Measurements from ENCODE around the gene CFAP54.
"Not testable (repeated sequence)": the region's sequence is repeated elsewhere in the genome, so short reads cannot be mapped to it uniquely, and the experiment has no call there.

CFAP54 gene

DNA sequence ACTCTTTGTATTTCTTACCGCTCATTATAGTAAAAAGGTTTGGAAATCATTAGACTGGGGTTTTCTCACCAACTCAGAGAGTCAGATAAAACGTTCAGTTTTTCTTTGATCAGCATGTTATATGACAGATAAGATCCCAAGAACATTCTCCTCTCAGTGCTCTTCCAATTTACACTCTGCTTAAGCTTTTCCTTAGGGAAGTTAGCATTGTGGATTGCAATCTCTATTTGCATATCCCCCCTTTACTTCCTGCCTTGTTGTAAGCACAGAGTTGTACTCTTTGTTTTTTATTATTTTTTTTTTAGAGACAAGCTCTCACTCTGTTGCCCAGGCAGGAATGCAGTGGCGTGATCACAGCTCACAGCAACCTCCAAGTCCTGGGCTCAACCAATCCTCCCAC lies 11.4 kb upstream of the CFAP54 start:
- no peak for DNase-seq (ENCODE audit: low read depth)

DNA sequence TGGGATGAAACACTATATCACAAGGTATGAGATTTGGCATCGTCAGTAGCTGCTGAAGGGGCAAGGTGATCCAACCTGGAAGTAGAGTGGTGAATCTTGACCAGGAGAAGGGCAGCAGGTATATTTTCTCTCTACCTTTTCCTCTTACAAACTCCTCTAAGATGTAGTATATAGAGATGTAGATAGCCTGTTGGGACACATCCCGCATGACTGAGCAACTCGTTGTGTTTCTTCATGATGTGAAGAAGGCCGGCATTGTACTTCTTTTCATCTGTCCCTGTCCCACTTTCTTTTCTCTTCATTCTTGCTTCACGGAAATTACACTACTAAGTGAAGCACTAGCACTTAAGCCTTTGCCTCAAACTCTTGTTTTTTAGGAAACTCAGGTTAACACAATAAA lies 7.3 kb upstream of the CFAP54 start:
- DNase-seq (ENCODE audit: low read depth): no peak

DNA sequence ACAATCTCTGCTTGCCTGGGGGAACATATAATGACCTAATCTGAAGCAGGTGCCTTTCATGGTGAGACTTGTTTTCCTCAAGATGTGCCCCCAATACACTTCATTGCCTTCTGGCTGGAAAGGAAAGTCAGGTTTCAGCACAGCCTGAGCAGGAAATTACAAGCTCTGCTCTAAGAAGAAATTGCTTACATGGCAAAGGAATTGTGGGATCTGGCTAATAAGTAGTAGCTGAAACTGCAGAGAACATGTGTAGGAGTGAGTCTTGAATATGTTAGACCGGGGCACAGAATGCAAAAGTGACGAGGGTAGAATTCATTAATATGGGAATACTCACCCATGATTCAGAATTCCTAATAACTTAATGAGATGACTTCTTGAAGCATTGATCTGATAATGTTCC lies 6.3 kb upstream of the CFAP54 start:
- DNase-seq (ENCODE audit: low read depth): no peak

DNA sequence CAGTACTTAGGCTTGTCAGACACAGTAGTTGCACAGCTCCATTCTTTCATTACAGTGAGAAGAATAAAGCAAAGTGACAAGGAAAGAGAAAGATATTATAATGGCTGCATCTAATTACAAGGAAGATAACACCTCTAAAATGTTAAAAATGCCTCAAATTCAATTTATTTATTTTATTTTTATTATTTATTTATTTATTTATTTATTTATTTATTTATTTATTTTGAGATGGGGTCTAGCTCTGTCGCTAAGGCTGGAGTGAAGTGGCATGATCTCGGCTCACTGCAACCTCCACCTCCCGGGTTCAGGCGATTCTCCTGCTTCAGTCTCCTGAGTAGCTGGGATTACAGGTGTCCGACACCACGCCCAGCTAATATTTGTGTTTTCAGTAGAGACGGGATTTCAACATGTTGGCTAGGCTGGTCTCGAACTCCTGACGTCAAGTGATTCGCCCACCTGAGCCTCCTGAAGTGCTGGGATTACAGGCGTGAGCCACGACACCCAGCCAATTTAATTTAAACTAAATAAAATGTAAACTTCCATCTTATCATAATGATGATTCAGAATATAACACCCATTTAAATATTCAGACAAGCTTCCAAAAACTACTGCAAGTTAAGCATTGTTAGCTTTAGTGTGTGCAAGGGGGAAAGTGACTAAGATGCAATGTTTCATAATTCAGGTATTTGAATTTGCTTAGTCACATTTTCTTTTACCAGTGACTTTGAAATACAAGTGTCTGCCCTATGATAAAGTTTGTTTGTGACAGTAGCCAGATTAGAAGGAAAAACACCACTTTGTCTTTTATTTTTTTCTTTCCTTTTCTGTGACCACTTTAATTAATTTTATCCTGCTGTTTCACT lies 2.4 kb upstream of the CFAP54 start:
- no peak for DNase-seq (ENCODE audit: low read depth)

DNA sequence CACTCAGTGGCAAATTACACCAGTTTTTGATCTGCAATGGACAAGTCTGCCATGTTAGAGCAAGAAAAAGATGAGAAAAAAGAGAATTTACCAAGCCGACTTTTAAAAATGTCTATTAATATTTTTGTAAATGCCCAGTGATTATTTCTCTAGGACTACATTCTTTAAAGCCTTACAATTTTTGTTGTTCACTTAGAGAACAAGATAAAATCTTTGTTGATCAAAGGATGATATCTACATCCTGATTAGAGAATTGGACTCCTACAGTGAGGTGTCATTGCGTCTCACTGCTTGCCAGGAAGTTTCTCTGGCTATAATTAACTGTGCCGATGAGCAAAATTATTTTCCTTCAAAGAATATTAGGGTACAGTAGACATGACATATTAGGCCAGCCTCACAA lies 1.7 kb upstream of the CFAP54 start:
- DNase-seq (ENCODE audit: low read depth): no peak

DNA sequence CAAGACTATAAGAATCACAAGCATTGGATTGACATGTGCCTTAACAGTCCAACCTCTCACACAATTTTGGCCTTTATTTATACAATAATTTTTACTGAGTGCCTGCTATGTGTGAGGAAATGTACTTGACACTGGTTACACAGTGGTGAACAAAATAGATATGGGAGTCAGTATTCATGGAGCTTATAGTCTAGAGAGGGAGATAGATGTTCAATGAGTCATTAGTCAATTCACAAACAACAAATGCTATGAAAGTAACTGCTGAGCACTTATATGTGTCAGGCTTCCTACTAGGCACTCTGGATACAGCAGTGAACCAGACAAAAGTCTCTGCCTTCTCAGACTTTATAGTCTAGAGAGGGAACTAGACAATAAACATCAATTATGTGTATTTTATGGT lies 3.7 kb downstream of the CFAP54 start:
- DNase-seq (ENCODE audit: low read depth): no peak

DNA sequence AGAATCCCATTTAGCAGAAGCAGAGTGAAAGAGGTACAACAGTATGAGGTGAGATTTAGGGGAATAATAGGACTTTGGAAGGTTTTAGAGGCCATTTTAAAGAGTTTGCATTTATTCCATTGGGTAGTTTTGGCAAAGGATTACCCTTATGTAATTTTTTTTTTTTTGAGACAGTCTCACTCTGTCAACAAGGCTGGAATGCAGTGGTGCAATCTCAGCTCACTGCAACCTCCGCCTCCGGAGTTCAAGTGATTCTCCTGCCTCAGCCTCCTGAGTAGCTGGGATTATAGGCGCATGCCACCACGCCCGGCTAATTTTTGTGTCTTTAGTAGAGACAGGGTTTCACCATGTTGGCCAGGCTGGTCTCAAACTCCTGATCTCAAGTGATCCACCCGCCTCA lies 4.8 kb downstream of the CFAP54 start:
- not testable (repeated sequence) for DNase-seq (ENCODE audit: low read depth)

DNA sequence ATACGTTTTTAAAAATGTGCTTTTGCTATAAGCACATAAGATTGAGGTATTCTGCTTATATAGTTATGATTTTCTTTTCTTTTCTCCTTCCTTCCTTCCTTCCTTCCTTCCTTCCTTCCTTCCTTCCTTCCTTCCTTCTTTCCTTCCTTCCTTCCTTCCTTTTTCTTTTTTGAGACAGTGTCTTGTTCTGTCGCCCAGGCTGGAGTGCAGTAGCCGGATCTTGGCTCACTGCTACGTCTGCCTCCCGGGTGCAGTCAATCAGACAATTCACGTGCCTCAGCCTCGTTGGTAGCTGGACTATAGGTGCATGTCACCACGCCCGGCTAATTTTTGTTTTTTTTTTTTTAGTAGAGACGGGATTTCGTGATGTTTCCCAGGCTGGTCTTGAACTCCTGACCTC lies 5.8 kb downstream of the CFAP54 start:
- DNase-seq (ENCODE audit: low read depth): no peak

DNA sequence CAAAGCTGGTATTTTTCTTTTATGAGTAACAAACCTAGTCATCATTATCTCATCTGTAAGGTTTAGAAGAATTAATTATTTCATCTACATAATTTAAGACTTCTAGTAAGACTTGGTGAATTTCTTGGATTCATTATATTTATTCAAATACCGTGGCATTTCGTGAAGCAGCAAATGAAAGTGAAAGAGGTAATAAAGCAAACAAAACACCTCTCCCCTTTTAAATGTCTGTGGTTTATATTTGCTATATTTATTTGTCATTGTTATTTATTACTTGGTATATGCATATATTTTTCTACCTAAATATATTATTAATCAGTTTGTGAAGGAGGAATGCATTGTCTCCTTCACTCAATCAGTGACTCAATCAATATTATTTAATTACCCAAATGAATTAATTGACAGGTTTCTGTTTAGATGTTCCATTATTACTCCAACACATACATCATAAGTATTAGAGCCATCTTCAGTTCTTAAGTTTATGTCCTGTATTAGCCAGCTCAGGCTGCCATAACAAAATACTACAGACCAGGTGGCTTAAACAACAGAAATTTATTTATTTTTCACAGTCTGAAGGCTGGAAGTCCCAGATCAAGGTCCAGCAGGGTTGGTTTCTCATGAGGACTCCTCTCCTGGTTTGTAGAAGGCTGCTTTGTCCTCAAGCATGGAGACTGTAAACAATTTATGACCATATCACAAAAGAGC lies 6.6 kb downstream of the CFAP54 start:
- DNase-seq (ENCODE audit: low read depth): no peak

DNA sequence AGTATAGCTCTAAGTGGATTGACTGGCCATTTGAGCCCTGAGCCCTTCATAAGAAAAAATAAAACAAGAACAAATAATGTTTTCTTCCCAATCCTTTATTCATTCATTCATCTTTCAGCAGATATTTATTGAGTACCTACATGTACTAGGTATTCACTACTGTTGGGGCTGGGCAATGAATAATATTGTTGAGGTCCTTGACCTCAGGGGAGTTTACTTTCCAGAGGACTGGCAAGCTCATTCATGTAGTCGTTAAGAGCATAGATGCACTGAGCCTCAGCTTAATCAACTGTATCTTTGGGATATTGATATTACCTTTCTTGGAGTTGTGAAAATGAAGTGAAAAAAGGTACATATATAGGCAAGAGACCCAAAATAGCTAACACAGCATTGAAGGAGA lies 7.6 kb downstream of the CFAP54 start:
- no peak for DNase-seq (ENCODE audit: low read depth)

DNA sequence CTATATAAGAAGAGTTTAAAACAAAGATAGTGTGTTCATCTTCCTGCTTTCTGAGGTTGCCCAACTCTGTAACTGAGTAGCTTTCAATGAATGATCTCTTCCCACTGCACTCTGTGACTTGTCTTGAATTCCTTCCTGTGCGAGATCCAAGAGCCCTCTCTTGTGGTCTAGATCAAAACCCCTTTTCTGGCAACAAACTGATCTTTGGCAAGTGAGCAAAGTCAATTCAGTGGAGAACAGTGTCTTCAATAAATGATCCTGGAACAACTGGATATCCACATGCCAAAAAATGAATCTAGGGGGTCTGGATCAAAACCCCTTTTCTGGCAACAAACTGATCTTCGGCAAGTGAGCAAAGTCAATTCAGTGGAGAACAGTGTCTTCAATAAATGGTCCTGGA lies 8.5 kb downstream of the CFAP54 start:
- DNase-seq (ENCODE audit: low read depth): no peak

DNA sequence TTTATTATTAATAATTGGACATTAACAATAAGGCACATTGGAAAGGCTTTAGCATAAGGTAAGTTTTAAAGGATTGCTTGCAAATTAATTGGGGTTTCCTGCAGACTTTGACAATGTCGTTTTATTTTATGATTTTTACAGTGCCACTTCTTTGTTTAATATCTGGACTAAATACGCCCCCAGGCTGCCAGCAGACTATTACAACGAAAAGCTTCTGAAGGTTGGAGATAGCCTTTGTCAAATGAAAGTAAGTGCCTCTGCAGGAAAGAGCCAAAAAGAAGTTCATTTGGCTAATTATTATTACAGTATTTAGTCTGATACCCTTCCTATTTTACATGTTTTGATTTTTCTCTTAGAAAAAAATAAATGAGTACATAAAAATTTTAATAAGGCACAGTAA lies 11.3 kb downstream of the CFAP54 start:
- DNase-seq (ENCODE audit: low read depth): no peak

DNA sequence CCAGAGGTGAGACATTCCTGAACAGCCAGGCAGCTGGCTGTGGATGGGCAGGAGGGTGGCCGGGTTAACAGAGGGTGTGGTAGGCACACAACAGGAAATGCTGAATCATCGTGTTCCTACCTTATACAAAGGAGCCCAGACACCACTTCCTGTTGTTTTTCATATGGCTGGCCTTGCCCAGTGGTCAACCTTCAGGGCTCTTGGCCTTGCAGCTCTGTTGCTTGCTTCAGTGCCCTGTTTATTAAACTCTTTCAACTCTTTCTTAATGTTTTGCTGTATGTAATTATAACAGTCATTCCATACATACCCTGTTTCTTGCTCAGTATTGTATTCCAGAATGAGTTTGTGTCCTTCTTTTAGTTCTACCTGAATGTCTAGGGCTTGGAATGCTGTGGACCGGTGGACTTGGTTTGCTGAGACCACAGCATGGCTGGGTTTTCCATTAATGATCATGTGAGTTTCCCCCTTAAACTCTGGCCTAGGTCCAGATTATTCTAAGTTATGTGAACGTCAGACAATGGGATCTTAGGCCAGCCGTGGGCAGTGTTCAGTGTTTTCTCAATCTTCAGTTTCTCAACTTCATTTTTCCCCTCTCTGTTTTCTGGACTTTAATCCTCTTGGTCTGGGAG lies 11.9 kb downstream of the CFAP54 start:
- DNase-seq (ENCODE audit: low read depth): no peak

DNA sequence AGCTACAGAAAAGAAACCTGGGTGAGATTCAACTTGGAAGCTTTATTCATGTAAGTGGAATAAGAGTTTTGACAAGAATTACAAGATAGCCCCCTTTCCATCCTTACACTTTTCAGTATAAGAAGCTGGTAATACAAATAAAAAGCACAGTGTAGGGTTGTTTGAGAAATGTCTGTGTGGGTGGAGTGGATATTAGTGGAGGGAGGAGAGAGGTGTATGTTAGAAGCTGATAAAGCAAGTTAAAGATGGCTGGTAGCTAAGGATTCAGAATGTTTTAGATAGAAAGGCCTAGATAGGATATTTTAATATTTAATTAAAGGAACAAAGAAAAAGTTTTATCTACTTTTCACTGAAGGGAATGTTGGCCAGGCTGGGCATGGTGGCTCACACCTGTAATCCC lies 12.5 kb downstream of the CFAP54 start:
- DNase-seq (ENCODE audit: low read depth): no peak

DNA sequence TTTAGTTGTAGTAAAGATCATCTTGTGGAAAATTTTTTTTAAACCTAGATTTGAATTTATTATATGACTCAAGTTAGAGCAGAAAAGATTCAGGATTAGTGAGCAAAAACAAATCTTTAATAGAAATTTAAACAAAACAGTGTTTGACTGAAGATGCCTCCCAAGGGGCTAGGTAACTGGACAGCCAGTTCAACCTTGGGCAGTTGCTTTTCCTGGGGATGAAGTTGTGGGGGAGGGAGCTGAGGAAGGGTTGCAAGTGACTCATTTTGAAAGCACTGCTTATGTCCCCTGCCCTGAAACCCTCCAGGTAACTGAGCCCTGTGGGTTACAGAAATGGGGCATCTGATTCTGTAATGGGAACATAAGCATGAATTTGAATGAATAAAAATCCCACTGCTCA lies 13.1 kb downstream of the CFAP54 start:
- no peak for DNase-seq (ENCODE audit: low read depth)

DNA sequence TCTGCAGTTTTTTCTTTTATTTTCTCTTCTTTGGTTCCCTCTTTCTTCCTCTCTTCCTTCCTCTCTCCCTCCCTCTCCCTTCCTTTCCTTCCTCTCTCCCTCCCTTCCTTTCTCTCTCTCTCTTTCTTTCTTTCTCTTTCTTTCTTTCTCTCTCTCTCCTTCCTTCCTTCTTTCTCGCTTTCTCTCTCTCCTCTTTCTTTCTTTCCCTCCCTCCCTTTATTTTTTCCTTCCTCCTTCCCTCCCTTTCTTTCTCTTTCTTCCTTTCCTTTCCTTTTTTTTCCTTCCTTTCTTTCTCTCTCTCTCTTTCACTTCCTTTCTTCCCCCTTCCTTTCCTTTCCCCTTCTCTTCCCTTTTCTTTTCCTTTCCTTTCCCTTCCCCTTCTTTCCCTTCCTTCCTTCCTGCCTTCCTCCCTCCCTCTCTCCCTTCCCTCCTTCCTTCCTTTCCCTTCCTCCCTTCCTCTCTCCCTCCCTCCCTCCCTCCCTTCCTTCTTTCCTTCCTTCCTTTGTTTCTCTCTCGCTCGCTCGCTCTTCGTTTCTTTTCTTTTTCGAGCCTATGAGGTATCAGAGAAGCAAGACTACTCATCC lies 13.7 kb downstream of the CFAP54 start:
- DNase-seq (ENCODE audit: low read depth): no peak

DNA sequence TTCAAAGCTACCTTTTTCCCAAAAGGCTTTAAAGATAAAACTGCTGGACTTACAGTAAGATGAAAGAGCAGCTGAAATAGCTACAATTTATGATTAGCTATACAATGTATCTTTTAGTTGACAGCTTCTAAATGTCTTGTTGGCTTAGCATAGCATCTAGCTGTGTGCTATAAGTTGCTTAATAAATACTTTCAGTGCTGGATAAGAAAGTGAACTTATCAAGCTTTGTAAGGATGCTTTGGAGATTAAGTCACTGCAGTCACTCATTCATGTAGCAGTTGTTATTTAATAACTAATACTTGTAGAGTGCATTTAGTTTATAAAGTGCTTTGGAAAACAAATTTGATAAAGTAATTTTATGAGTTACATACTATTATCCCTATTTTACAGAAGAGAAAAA lies 14.6 kb downstream of the CFAP54 start:
- DNase-seq (ENCODE audit: low read depth): no peak

DNA sequence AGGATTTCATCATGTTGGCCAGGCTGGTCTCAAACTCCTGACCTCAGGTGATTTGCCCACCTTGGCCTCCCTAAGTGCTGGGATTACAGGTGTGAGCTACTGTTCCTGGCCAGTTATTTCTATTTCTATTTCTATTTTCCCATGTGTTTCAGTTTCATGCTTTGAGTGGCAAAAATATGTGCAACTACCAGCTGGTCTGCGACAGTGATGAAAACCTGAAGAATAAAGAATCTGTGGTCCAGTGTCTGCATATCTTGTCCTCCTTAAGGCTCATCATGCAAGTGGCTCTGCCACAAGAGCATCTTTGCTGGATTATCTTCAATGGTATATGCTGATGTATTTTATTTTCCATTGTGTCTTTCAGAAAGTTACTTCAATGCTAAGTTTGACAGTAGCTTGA lies 17.4 kb downstream of the CFAP54 start:
- DNase-seq (ENCODE audit: low read depth): no peak

DNA sequence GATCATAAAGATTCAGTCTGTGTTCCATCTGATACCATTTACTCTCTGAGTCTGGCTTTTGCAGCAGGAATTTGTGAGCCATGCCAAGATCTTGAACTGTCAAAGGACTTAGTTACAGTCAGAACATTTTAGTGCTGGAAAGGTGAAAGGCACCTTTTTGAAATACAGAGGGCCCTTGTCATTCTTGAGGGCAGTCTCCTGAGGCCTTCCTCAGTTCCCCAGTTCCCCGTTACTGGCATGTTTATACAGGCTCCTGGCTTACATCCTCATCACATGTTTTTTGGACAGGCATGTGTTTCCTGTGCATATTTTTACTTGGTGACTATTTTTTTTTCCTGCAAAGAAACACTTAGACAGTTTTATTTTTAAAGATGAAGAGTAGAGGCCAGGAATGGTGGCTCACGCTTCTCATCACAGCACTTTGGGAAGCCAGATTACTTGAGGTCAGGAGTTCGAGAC lies 21.0 kb downstream of the CFAP54 start:
- no peak for DNase-seq (ENCODE audit: low read depth)

DNA sequence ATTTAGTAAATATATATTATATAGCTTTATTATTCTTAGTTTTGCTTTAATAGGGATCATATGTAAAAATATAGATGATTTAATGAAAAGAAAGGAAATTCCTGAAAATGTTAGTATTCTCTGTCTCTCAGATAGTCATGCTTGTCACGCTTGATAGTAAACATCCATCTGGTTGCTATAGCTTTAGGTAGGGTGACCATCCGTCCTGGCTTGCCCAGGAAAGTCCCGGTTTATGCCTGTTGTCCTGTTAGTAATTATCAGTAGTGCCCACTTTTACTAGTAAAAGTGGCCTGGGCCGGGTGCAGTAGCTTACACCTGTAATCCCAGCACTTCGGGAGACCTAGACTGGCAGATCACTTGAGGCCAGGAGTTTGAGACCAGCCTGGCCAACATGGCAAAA lies 23.8 kb downstream of the CFAP54 start:
- no peak for DNase-seq (ENCODE audit: low read depth)

DNA sequence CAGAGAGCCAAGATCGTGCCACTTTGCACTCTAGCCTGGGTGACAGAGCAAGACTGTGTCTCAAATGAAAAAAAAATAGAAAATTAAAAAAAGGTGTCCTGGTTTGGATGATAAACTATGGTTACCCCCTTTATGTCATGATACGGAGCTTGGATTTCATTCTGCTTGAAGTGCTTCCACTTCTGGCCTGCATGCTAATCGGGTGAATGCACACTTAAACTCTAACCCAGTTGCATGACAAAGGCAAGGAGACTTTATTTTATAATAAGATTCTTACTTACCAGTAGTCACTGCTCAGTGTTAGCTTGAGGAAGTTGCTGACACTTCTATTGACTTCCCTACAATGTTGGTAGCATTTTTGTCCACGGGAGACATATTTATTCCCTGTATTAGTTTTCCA lies 24.3 kb downstream of the CFAP54 start:
- no peak for DNase-seq (ENCODE audit: low read depth)

DNA sequence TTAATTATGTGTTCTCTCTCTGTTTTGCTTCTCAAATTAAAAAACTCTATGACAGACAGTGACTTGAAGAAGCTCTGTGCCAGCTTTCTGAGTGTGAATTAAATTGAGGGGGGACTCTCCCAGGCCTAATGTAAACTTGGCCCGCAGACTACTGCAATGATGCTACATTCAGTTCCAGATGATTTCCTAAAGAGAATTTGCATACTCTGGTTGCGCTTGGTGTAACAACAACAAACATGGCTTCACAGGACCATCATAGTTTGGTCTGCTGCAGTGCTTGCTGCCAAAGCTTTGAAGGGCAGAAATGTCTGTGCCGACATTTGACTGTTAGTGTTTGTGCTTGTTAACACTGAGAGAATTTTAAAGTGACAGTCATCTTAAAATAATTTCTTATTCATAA lies 25.0 kb downstream of the CFAP54 start:
- DNase-seq (ENCODE audit: low read depth): no peak

Data from stimulated activated CD8-positive, alpha-beta memory T cell treated with anti-CD3 and anti-CD28 coated beads, Interleukin-4, amount 100 ng/mL, for 24 hours (primary cell).